Measurements from ENCODE around the gene MPZL1.

- no peak for TF ChIP-seq CTCF (IDR thresholded peaks at IDR 0.05)
- no peak for TF ChIP-seq ZNF121 (CRISPR knock-in tag; IDR thresholded peaks at IDR 0.05)
- no peak for TF ChIP-seq NR2C2 (CRISPR knock-in tag; IDR thresholded peaks at IDR 0.05)
- TF ChIP-seq JUN (CRISPR knock-in tag; IDR thresholded peaks at IDR 0.05): no peak
- no peak for TF ChIP-seq NR3C1 (CRISPR knock-in tag; conservative IDR thresholded peaks at IDR 0.05; ENCODE audit: low read depth)
- TF ChIP-seq NFYB (CRISPR knock-in tag; conservative IDR thresholded peaks at IDR 0.05; ENCODE audit: low read depth): no peak
- no peak for TF ChIP-seq ZNF232 (CRISPR knock-in tag; IDR thresholded peaks at IDR 0.05)
- TF ChIP-seq ATF1 (CRISPR knock-in tag; IDR thresholded peaks at IDR 0.05): no peak
- TF ChIP-seq ZNF281 (CRISPR knock-in tag; IDR thresholded peaks at IDR 0.05): no peak
- TF ChIP-seq ZNF317 (CRISPR knock-in tag; IDR thresholded peaks at IDR 0.05; ENCODE audit: borderline replicate concordance, low read depth): no peak
- TF ChIP-seq NFE2L1 (CRISPR knock-in tag; IDR thresholded peaks at IDR 0.05): no peak
- TF ChIP-seq KAT7 (CRISPR knock-in tag; IDR thresholded peaks at IDR 0.05; ENCODE audit: borderline replicate concordance): no peak
- no peak for TF ChIP-seq CREM (CRISPR knock-in tag; IDR thresholded peaks at IDR 0.05)
- TF ChIP-seq ZNF416 (CRISPR knock-in tag; IDR thresholded peaks at IDR 0.05): no peak
Measured at GRCh38 chr1:167776151-167776550, 54.4 kb downstream of the MPZL1 start.

Data from WTC11 (cell line).